Breast epithelium (tissue), 4 donors: Measurements from ENCODE around the gene ABCA4. TPM values are rescaled to one million over a fixed set of nuclear protein-coding genes. Genes with fewer than 3 reads are reported as not detected.

Experiments
- DNase-seq, 2 donors: peaks; one replicate each; pipeline ENCODE4 v3.0.0-alpha.2; 2019; ENCODE audit warnings: low spot score in 2 of 2
- H3K27ac ChIP-seq, 2 donors: fragments of 200-600 bp; sonication (generic) in 1 of 2; one replicate each; pipeline ENCODE4 v1.5.1; 2016 to 2019; ENCODE audit warnings: mild to moderate bottlenecking in 1 of 2
- H3K27me3 ChIP-seq, 2 donors: fragments of 200-600 bp; sonication (generic) in 1 of 2; one replicate each; pipeline versions ENCODE4 v1.5.1 to v1.6.0; 2017 to 2019; ENCODE audit warnings: control low read depth in 1 of 2, mild to moderate bottlenecking in 1 of 2
- H3K36me3 ChIP-seq: fragments of 200-600 bp; one replicate; pipeline ENCODE4 v1.5.1; 2019
- H3K4me1 ChIP-seq, 2 donors: fragments of 200-600 bp; sonication (generic); one replicate each; pipeline ENCODE4 v1.5.1; 2016 to 2019; ENCODE audit warnings: control low read depth in 1 of 2
- H3K4me3 ChIP-seq, 3 donors: fragments of 200-600 bp; sonication (generic); 1 replicate in 2 of 3; 2 replicates in 1 of 3; pipeline ENCODE4 v1.5.1; 2016 to 2019; ENCODE audit warnings: mild to moderate bottlenecking in 3 of 3, moderate library complexity in 2 of 3
- H3K9me3 ChIP-seq, 2 donors: fragments of 200-600 bp; sonication (generic) in 1 of 2; one replicate each; pipeline ENCODE4 v1.5.1; 2016 to 2019; ENCODE audit warnings: control low read depth in 1 of 2
- CTCF ChIP-seq, 3 donors: fragments of 450-650 bp; IDR thresholded peaks; one replicate each; pipeline ENCODE4 v1.5.1; 2016 to 2017; ENCODE audit warnings: antibody characterized with exemption in 3 of 3, mild to moderate bottlenecking in 3 of 3, moderate library complexity in 3 of 3
- POLR2A ChIP-seq: fragments of 450-650 bp; IDR thresholded peaks from one replicate; pipeline ENCODE4 v1.6.1; 2016; ENCODE audit warnings: antibody characterized with exemption, mild to moderate bottlenecking, moderate library complexity
- POLR2AphosphoS5 ChIP-seq, 3 donors: sonication (generic); formaldehyde crosslinking; IDR thresholded peaks; one replicate each; pipeline ENCODE4 v1.6.1; 2017; ENCODE audit warnings: antibody characterized with exemption in 3 of 3
- intact Hi-C: fragments of 100-400 bp; cut with DNase I; formaldehyde crosslinking; loops from one replicate; pipeline ENCODE4 v1.15.1; 2023; ENCODE audit warnings: low total_unique reads
- total RNA-seq, 3 donors: library from RNA; depleted of rRNA; stranded (reverse); fragments of >200 nt; gene quantifications; one replicate each; pipeline ENCODE4 v1.1.0, GENCODE V29; 2016

The ABCA4 gene
- total RNA-seq, 3 donors from 2014 or later: 0.16 to 3.5 (median 1.3) TPM

GRCh38 chr1:94011709-94012595 is 109.0 kb downstream of the ABCA4 start:
- H3K27me3 ChIP-seq: no peaks in the 10 kb centered on the region
- intact Hi-C loops: no loop called here
- H3K36me3 ChIP-seq: no peaks in the 10 kb centered on the region

GRCh38 chr1:94011129-94011528 is 109.8 kb downstream of the ABCA4 start:
- Histone ChIP-seq H3K36me3 (no peaks in the 10 kb centered on the region), H3K27me3 (no peaks in the 10 kb centered on the region), H3K9me3 (no peaks in the 10 kb centered on the region), H3K4me1 (no peaks in the 10 kb centered on the region), H3K4me3 (no peak overlapping the region), H3K27ac (no peak overlapping the region)
- intact Hi-C loops: no loop called here
- no peak for DNase-seq
- no peak for TF ChIP-seq POLR2A
- no peak for TF ChIP-seq CTCF (IDR thresholded peaks at IDR 0.05)
- TF ChIP-seq POLR2AphosphoS5 (IDR thresholded peaks at IDR 0.05): no peak

More at GRCh38 chr1:94011709-94012595, 109.0 kb downstream of the ABCA4 start:
- Histone ChIP-seq H3K4me1 (no peaks in the 10 kb centered on the region), H3K27ac (no peak overlapping the region), H3K4me3 (no peak overlapping the region), H3K9me3 (no peaks in the 10 kb centered on the region)
- DNase-seq: no peak
- TF ChIP-seq CTCF (IDR thresholded peaks at IDR 0.05): no peak
- TF ChIP-seq POLR2AphosphoS5 (IDR thresholded peaks at IDR 0.05): no peak
- no peak for TF ChIP-seq POLR2A

GRCh38 chr1:94009304-94009703 is 111.6 kb downstream of the ABCA4 start:
- intact Hi-C loops: no loop called here
- Histone ChIP-seq H3K4me3 (no peak overlapping the region), H3K9me3 (no peaks in the 10 kb centered on the region), H3K4me1 (no peaks in the 10 kb centered on the region), H3K27me3 (no peaks in the 10 kb centered on the region), H3K27ac (no peak overlapping the region), H3K36me3 (no peaks in the 10 kb centered on the region)
- TF ChIP-seq POLR2AphosphoS5 (IDR thresholded peaks at IDR 0.05) (no peak), CTCF (IDR thresholded peaks at IDR 0.05) (no peak), POLR2A (no peak)
- no peak for DNase-seq

GRCh38 chr1:94006604-94007003 is 114.3 kb downstream of the ABCA4 start:
- intact Hi-C loops: no loop called here
- Histone ChIP-seq H3K4me3 (no peak overlapping the region), H3K4me1 (no peaks in the 10 kb centered on the region), H3K36me3 (no peaks in the 10 kb centered on the region), H3K9me3 (no peaks in the 10 kb centered on the region), H3K27ac (no peak overlapping the region), H3K27me3 (no peaks in the 10 kb centered on the region)
- no peak for DNase-seq
- no peak for TF ChIP-seq POLR2AphosphoS5 (IDR thresholded peaks at IDR 0.05)

GRCh38 chr1:94004924-94005323 is 116.0 kb downstream of the ABCA4 start:
- H3K4me1 ChIP-seq: no peaks in the 10 kb centered on the region
- H3K27ac ChIP-seq: no peak overlapping the region
- no peak for DNase-seq
- H3K4me3 ChIP-seq: no peak overlapping the region
- no peak for TF ChIP-seq CTCF (IDR thresholded peaks at IDR 0.05)
- TF ChIP-seq POLR2AphosphoS5 (IDR thresholded peaks at IDR 0.05): no peak
- TF ChIP-seq POLR2A: no peak
- intact Hi-C loops: no loop called here
- no peaks in the 10 kb centered on the region for H3K9me3 ChIP-seq
- no peaks in the 10 kb centered on the region for H3K36me3 ChIP-seq
- H3K27me3 ChIP-seq: no peaks in the 10 kb centered on the region
